ENCODE measurements around the gene TOX2. TPM values are rescaled to one million over a fixed set of nuclear protein-coding genes. Genes with fewer than 3 reads are reported as not detected.

TOX2 gene
- total RNA-seq, 4 donors from 2014 or later: 0.40 to 3.0 (median 1.6) TPM

DNA sequence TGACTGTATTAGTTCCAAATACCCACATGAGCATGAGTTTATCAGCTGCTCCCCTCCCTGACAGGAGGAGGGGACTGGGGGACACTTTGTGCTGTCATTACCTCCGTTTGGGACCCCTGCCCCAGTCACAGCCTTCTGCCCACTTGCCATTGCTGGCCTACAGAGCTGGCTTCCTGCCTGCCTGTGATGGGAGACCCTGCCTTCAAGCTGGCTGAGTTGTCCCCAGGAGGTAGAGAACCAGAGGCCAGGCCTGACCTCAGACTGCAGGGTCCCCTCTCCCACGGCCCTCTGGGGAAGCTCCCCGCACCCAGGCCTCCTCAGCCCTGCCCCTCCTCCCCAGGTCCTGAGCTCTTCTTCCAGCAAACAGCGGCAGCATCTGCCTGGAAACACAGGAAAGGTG is 166.8 kb downstream of the TOX2 start:
- H3K27ac ChIP-seq: no peak overlapping the region
- 65% methylated on average over 4 of the region's 4 CpGs for WGBS
- no peaks in the 10 kb centered on the region for H3K36me3 ChIP-seq
- peaks cover under 1% of the 10 kb centered on the region for H3K27me3 ChIP-seq
- no peaks in the 10 kb centered on the region for H3K9me3 ChIP-seq
- no peak overlapping the region for H3K4me3 ChIP-seq
- no peak for DNase-seq (ENCODE audit: low spot score in 2 of 2)
- peaks cover 5% of the 10 kb centered on the region for H3K4me1 ChIP-seq
- no peak for TF ChIP-seq POLR2A (IDR thresholded peaks at IDR 0.05)

DNA sequence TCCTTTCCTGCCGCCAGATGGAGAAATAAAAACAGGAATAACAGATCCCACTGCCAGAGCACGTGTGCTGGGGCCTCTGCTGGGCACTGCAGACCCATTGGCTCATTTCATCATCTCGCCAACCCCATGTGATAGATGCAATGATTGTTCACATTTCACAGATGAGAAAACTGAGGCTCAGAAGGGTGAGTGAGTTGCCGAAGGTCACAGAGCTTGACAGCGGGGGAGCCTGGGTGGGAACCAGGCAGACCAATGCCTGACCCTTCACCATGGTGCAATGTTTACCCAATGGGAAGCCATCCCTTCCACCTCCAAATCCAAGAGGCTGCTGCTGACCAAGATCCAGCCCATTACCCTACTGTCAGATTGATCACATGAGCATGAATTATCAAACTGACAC is 167.2 kb downstream of the TOX2 start:
- DNase-seq (ENCODE audit: low spot score in 2 of 2): no peak
- no peaks in the 10 kb centered on the region for H3K9me3 ChIP-seq
- no peak for TF ChIP-seq EP300 (IDR thresholded peaks at IDR 0.05)
- TF ChIP-seq POLR2A (IDR thresholded peaks at IDR 0.05): no peak
- TF ChIP-seq, protein P1, sequence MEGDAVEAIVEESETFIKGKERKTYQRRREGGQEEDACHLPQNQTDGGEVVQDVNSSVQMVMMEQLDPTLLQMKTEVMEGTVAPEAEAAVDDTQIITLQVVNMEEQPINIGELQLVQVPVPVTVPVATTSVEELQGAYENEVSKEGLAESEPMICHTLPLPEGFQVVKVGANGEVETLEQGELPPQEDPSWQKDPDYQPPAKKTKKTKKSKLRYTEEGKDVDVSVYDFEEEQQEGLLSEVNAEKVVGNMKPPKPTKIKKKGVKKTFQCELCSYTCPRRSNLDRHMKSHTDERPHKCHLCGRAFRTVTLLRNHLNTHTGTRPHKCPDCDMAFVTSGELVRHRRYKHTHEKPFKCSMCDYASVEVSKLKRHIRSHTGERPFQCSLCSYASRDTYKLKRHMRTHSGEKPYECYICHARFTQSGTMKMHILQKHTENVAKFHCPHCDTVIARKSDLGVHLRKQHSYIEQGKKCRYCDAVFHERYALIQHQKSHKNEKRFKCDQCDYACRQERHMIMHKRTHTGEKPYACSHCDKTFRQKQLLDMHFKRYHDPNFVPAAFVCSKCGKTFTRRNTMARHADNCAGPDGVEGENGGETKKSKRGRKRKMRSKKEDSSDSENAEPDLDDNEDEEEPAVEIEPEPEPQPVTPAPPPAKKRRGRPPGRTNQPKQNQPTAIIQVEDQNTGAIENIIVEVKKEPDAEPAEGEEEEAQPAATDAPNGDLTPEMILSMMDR (IDR thresholded peaks at IDR 0.05): no peak
- TF ChIP-seq POLR2AphosphoS5 (IDR thresholded peaks at IDR 0.05): no peak
- H3K27me3 ChIP-seq: peaks cover 4% of the 10 kb centered on the region
- peaks cover 7% of the 10 kb centered on the region for H3K4me1 ChIP-seq
- H3K36me3 ChIP-seq: no peaks in the 10 kb centered on the region
- WGBS: 73% methylated on average over 5 of the region's 5 CpGs
- H3K27ac ChIP-seq: no peak overlapping the region
- no peak overlapping the region for H3K4me3 ChIP-seq

DNA sequence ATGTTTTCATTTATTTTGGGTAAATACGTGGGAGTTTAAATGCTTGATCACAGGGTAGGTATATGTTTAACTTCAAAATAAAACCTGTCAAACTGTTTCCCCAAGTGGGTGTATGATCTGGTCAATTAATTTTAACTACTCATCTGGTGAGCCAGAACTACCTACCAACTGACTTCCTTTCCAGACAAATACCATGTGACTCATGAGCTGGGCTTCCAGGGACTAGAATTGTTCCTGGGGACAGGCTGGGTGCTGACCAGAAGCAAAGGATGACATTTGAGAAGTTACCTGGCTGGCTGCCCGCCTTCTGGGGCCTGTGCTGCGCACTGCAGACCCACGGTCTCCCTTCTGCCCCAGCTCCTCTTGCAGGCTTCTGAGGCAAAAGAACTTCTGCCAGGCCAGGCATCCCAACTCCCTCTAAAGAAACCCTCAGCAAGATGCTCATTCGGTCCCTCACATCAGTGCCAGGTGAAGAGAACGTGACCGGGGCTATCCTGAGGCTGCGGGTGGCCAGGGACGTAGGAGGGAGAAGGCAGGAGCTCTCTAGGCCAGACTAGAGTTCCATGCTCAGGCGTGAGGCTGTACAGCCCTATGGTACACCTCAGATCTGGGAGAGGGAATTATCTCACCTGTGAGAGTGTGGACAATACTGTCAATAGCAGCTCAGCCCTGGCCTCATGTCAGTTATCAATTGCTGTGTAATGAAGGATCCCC is 168.7 kb downstream of the TOX2 start:
- TF ChIP-seq, protein P1 (IDR thresholded peaks at IDR 0.05): no peak
- no peak for TF ChIP-seq POLR2AphosphoS5 (IDR thresholded peaks at IDR 0.05)
- no peak for TF ChIP-seq EP300 (IDR thresholded peaks at IDR 0.05)
- no peak for TF ChIP-seq POLR2A (IDR thresholded peaks at IDR 0.05)
- Histone ChIP-seq H3K27me3 (peaks cover 4% of the 10 kb centered on the region), H3K36me3 (no peaks in the 10 kb centered on the region), H3K4me3 (no peak overlapping the region), H3K27ac (no peak overlapping the region), H3K4me1 (peaks cover 16% of the 10 kb centered on the region), H3K9me3 (no peaks in the 10 kb centered on the region)
- DNase-seq (ENCODE audit: low spot score in 2 of 2): no peak
- WGBS: 86% methylated on average over 5 of the region's 10 CpGs

DNA sequence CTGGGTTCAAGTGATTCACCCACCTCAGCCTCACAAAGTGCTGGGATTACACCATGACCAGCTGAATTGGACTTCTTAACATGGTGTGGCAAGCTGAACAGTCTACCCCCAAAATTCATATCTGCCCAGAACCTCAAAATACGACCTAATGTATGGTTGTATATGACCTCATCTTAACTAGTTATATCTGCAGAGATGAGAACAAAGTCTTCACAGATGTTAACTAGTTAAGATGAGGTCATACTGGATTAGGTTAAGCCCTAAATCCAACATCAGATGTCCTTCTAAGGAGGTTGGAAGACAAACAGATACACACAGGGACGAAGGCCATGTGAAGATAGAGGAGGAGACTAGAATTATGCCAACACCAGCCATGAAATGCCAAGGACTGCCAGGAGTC is 169.8 kb downstream of the TOX2 start:
- H3K4me3 ChIP-seq: no peak overlapping the region
- WGBS: 83% methylated on average over 2 of the region's 2 CpGs
- no peak overlapping the region for H3K27ac ChIP-seq

DNA sequence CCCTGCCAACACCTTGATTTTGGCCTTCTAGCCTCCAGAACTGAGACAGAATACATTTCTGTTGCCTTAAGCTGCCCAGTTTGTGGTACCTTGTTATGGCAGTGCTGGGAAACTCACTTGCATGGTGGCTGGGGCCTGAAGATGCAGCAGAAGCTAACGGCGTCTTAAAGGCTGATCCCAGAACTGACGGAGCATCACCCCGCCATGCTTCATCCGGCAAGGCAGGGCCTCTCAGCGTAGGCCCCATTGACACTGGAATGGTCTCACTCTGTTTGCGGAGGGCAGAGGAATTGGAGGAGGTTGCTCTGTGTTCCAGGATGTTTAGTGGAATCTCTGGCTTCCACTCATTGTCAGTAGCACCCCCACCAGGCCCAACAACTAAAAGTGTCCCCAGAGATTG is 170.2 kb downstream of the TOX2 start:
- DNase-seq (ENCODE audit: low spot score in 2 of 2): no peak
- no peaks in the 10 kb centered on the region for H3K36me3 ChIP-seq
- peaks cover 4% of the 10 kb centered on the region for H3K27me3 ChIP-seq
- H3K27ac ChIP-seq: no peak overlapping the region
- H3K4me1 ChIP-seq: peaks cover 18% of the 10 kb centered on the region
- no peaks in the 10 kb centered on the region for H3K9me3 ChIP-seq
- WGBS: 94% methylated on average over 6 of the region's 7 CpGs
- no peak for TF ChIP-seq POLR2AphosphoS5 (IDR thresholded peaks at IDR 0.05)
- no peak for TF ChIP-seq POLR2A (IDR thresholded peaks at IDR 0.05)
- TF ChIP-seq EP300 (IDR thresholded peaks at IDR 0.05): no peak
- TF ChIP-seq, protein P1 (IDR thresholded peaks at IDR 0.05): no peak
- H3K4me3 ChIP-seq: no peak overlapping the region

More for the DNA sequence above, 169.8 kb downstream of the TOX2 start:
- H3K9me3 ChIP-seq: no peaks in the 10 kb centered on the region
- H3K27me3 ChIP-seq: peaks cover 4% of the 10 kb centered on the region
- TF ChIP-seq POLR2A (IDR thresholded peaks at IDR 0.05): no peak
- no peak for TF ChIP-seq EP300 (IDR thresholded peaks at IDR 0.05)
- TF ChIP-seq, protein P1 (IDR thresholded peaks at IDR 0.05): no peak
- TF ChIP-seq POLR2AphosphoS5 (IDR thresholded peaks at IDR 0.05): no peak
- no peaks in the 10 kb centered on the region for H3K36me3 ChIP-seq
- no peak for DNase-seq (ENCODE audit: low spot score in 2 of 2)
- H3K4me1 ChIP-seq: peaks cover 16% of the 10 kb centered on the region
